ENCODE data around the gene CAMTA1. TPM values are rescaled to one million over a fixed set of nuclear protein-coding genes. Genes with fewer than 3 reads are reported as not detected.
A peak's percentile ranks its signal among the peaks of the same experiment; 100 is the strongest.

The CAMTA1 gene
- total RNA-seq, 4 donors from 2014 or later, result 57.4 to 88.3 (median 62.1) TPM

DNA sequence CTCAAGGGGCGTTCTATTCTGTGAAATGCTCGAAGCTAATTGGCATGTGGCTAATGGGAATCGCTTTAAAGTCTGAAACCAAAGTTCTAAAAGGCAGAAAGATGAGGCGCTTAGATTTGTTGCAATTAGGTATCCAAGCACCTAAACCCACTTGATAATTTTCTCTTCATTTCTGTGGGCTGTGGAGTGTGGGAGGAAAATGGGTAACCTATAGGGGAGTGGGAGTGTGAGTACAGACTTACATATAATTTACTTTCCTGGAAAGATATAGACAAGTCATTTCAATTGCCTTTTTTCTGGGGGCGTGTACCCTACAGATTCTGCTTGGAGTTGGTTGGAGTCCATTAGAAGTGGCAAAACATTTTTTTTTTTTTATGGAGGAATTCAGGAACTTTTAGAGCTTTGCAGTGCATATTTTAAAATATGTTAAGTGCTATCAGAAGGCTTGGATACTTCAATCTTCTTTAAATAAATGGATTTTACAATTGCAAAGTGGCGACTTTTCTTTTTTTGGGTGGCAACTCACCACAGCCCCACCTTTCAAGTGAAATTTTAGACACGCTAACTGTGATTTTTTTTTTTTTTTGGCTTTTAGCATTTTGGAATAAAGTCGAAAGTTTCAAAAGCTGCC, 254.5 kb downstream of the CAMTA1 start:
- Histone ChIP-seq H3K27ac (no peak overlapping the region), H3K4me1 (no peaks in the 10 kb centered on the region), H3K36me3 (no peaks in the 10 kb centered on the region), H3K4me3 (no peak overlapping the region), H3K9me3 (no peaks in the 10 kb centered on the region), H3K27me3 (no peaks in the 10 kb centered on the region)
- DNase-seq, result no peak
- no peak for TF ChIP-seq POLR2A (IDR thresholded peaks at IDR 0.05)
- TF ChIP-seq, protein P1, sequence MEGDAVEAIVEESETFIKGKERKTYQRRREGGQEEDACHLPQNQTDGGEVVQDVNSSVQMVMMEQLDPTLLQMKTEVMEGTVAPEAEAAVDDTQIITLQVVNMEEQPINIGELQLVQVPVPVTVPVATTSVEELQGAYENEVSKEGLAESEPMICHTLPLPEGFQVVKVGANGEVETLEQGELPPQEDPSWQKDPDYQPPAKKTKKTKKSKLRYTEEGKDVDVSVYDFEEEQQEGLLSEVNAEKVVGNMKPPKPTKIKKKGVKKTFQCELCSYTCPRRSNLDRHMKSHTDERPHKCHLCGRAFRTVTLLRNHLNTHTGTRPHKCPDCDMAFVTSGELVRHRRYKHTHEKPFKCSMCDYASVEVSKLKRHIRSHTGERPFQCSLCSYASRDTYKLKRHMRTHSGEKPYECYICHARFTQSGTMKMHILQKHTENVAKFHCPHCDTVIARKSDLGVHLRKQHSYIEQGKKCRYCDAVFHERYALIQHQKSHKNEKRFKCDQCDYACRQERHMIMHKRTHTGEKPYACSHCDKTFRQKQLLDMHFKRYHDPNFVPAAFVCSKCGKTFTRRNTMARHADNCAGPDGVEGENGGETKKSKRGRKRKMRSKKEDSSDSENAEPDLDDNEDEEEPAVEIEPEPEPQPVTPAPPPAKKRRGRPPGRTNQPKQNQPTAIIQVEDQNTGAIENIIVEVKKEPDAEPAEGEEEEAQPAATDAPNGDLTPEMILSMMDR (IDR thresholded peaks at IDR 0.05), result no peak

DNA sequence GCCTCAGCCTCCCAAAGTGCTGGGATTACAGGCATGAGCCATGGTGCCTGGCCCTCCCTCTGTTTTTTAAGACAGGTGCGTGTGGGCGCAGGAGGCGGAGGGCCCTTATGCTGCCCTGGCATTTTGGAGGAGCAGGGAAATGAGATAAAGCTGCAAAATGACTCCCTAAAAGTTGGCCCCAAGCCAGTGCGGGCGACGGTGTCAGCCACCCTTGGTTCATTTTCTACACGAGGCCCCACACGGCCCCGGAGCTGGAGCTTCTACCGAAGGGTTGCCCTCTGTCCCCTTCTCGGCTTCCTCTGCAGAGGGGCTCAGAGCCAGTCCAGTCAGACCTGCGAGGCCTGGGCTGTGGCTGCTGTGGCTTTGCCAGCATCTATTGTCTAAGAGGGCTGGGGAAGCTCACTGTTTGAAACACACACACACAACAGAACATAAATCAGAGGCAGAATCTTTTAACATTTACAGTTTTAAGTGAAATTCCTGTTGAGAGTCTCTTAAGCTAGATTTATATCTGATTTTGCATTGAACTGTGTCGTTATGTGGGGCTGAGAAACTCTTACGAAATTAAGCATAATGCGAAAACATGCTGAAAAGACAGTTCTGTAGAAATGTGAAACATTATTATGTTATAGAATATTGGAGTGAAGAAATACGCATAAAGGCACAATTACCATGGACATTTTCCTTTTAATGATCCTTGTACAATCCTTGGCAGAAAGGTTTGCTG, 255.9 kb downstream of the CAMTA1 start:
- Histone ChIP-seq H3K4me3 (no peak overlapping the region), H3K9me3 (no peaks in the 10 kb centered on the region), H3K27me3 (no peaks in the 10 kb centered on the region), H3K36me3 (no peaks in the 10 kb centered on the region), H3K4me1 (no peaks in the 10 kb centered on the region), H3K27ac (no peak overlapping the region)
- no peak for DNase-seq
- TF ChIP-seq, protein P1 (IDR thresholded peaks at IDR 0.05), result no peak
- TF ChIP-seq POLR2A (IDR thresholded peaks at IDR 0.05), result no peak

DNA sequence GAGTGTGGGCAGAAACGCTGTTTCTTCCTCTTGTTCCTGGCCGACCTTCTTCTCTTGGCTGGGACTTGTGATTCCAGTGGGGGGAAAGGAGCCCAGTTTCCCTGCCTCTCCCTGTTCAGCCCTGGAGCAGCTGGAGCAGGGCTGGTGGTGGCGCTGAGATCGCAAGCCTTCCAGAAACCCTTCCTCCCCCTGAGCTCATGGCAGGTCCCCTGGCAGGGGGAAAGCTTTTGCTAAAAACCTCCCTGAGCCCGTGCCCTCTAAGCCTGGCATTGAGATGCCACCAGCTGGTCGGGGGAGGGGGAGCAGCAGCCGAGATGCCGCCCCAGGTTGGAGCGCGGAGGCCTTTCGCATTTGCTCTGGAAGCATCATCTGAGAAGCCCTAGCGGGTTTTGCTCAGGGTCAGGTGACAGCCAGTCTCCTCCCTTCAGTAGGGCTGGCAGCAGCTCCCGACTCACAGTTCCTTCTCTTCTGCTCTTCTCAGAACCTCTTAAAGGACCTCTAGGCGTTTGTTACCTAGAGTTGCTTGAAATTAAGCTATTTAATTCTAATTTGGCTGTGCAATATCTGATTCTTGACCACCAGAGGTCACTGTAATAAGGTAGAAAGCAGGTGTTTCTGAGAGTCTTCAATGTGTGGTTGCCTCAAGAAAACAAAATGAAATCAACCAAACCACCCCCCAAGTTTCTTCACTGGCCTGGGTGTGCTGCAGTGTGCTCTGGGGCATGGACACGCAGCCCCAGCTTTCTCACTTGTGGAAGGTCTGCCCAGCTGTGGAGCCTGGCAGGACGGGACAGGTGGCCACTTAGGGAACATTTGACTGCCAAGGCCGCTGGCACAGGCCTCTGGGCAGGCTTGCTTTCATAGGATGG, 257.3 kb downstream of the CAMTA1 start:
- H3K4me3 ChIP-seq, result no peak overlapping the region
- no peak for TF ChIP-seq POLR2A (IDR thresholded peaks at IDR 0.05)
- TF ChIP-seq, protein P1 (IDR thresholded peaks at IDR 0.05), result peak in 5 of 6 experiments; percentile 14 to 55 (median 53)
- no peaks in the 10 kb centered on the region for H3K9me3 ChIP-seq
- H3K4me1 ChIP-seq, result no peaks in the 10 kb centered on the region
- H3K36me3 ChIP-seq, result no peaks in the 10 kb centered on the region
- H3K27me3 ChIP-seq, result no peaks in the 10 kb centered on the region
- no peak for DNase-seq
- no peak overlapping the region for H3K27ac ChIP-seq

DNA sequence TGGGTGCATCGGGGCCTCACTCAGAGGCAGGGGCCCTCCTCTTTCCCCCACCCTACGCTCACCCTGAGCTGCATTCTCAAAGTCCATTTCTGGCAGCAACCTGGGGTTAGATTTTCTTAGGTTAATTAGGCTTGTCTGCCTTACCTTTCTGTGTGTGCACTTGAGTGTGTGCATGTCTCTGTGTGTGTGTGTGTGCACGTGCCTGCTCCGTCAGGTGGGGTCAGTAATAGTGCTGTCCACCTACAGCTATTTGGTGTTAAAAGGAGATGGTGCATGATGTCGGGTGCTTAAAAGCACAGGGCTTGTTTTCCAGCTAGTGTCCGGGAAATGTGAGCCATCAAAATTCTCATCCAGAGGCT, 257.9 kb downstream of the CAMTA1 start:
- Histone ChIP-seq H3K36me3 (no peaks in the 10 kb centered on the region), H3K4me1 (no peaks in the 10 kb centered on the region), H3K27ac (no peak overlapping the region), H3K27me3 (no peaks in the 10 kb centered on the region), H3K4me3 (no peak overlapping the region), H3K9me3 (no peaks in the 10 kb centered on the region)
- DNase-seq, result no peak
- no peak for TF ChIP-seq POLR2A (IDR thresholded peaks at IDR 0.05)
- TF ChIP-seq, protein P1 (IDR thresholded peaks at IDR 0.05), result no peak

DNA sequence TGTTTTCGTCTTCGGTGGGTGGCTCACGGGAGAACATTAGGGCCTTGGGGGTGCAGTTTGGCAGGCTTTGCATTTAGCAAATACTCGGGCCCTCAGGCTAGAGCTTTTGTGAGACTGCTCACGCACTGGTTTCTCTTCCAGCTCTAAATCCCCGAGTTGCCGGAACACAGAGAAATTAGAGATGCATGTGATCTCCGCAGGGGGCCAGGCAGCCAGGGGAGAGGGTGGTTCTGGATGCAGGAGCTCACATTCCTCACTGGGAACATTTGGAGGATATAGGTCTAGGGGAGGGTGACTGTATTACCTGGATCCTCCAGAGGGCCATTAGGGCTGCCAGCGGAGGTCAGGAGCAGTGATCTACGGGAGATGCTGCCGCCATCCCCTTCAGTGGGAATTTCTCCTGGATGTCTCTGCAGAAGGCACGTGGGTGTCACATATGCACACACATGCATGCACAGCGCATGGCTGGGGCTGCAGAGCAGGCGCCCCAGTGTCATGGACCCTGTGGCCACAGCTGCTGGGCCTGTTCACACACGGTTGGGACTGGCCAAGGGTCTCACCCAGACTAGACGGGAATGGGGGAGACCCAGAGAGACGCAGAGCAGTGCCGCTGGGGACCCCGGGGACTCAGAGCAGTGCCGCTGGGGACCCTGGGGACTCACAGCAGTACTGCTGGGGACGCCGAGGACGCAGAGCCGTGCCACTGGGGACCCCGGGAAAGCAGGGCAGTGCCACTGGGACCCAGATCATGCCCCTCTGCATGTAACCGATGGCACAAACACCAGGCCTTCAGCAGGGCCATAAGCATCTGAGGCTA, 258.7 kb downstream of the CAMTA1 start:
- Histone ChIP-seq H3K27me3 (no peaks in the 10 kb centered on the region), H3K27ac (no peak overlapping the region), H3K9me3 (no peaks in the 10 kb centered on the region), H3K36me3 (no peaks in the 10 kb centered on the region), H3K4me1 (no peaks in the 10 kb centered on the region), H3K4me3 (no peak overlapping the region)
- no peak for DNase-seq
- TF ChIP-seq, protein P1 (IDR thresholded peaks at IDR 0.05), result no peak
- TF ChIP-seq POLR2A (IDR thresholded peaks at IDR 0.05), result no peak
